ENCODE measurements around the gene PRKAR1B.

Gene PRKAR1B

GRCh38 chr7:572416-573268, 154.4 kb downstream of the PRKAR1B start:
- DNase-seq (ENCODE audit: low spot score): no peak

- no peak for DNase-seq (ENCODE audit: low spot score)
Observed at GRCh38 chr7:571718-572415, 155.2 kb downstream of the PRKAR1B start.

GRCh38 chr7:571096-571717, 155.9 kb downstream of the PRKAR1B start:
- no peak for DNase-seq (ENCODE audit: low spot score)

GRCh38 chr7:570801-571070, 156.3 kb downstream of the PRKAR1B start:
- no peak for DNase-seq (ENCODE audit: low spot score)

- DNase-seq (ENCODE audit: low spot score): no peak
Observed at GRCh38 chr7:569996-570800, 156.9 kb downstream of the PRKAR1B start.

GRCh38 chr7:569071-569855, 157.8 kb downstream of the PRKAR1B start:
- DNase-seq (ENCODE audit: low spot score): no peak

- DNase-seq (ENCODE audit: low spot score): no peak
Observed at GRCh38 chr7:568031-568951, 158.8 kb downstream of the PRKAR1B start.

- DNase-seq (ENCODE audit: low spot score): no peak
Observed at GRCh38 chr7:567305-567883, 159.7 kb downstream of the PRKAR1B start.

GRCh38 chr7:566100-566499, 161.0 kb downstream of the PRKAR1B start:
- no peak for DNase-seq (ENCODE audit: low spot score)

- no peak for DNase-seq (ENCODE audit: low spot score)
Observed at GRCh38 chr7:564176-564865, 162.8 kb downstream of the PRKAR1B start.

GRCh38 chr7:563629-564170, 163.4 kb downstream of the PRKAR1B start:
- no peak for DNase-seq (ENCODE audit: low spot score)

GRCh38 chr7:562789-563628, 164.1 kb downstream of the PRKAR1B start:
- no peak for DNase-seq (ENCODE audit: low spot score)

GRCh38 chr7:562374-562675, 164.8 kb downstream of the PRKAR1B start:
- DNase-seq (ENCODE audit: low spot score): no peak

GRCh38 chr7:561631-562373, 165.3 kb downstream of the PRKAR1B start:
- no peak for DNase-seq (ENCODE audit: low spot score)

GRCh38 chr7:560966-561630, 166.0 kb downstream of the PRKAR1B start:
- DNase-seq (ENCODE audit: low spot score): no peak

GRCh38 chr7:559396-559705, 167.7 kb downstream of the PRKAR1B start:
- no peak for DNase-seq (ENCODE audit: low spot score)

- DNase-seq (ENCODE audit: low spot score): no peak
Observed at GRCh38 chr7:557558-557881, 169.6 kb downstream of the PRKAR1B start.

Measured in RKO (cell line).